Natural killer cell (primary cell): ENCODE results near the gene CHRNG. TPM values are rescaled to one million over a fixed set of nuclear protein-coding genes. Genes with fewer than 3 reads are reported as not detected.

ENCODE experiments used
- ATAC-seq, 3 donors: fragments of 150-1000 bp in 2 of 3; fragments of 200-7000 bp in 1 of 3; cut with Tn5 transposase; 1 replicate in 1 of 3; 2 replicates in 2 of 3; pipeline ENCODE4 v1.10.0; 2021; ENCODE audit warnings: mild to moderate bottlenecking in 2 of 3, moderate library complexity in 2 of 3
- DNase-seq, 2 donors: peaks; one replicate each; pipeline versions ENCODE4 v3.0.0 to v3.0.0-alpha.2; 2013 to 2021; ENCODE audit warnings: mixed read lengths in 1 of 2
- H3K27ac ChIP-seq: one replicate; pipeline ENCODE4 v1.5.1; 2013; ENCODE audit warnings: mild to moderate bottlenecking, low read length
- H3K27me3 ChIP-seq: one replicate; pipeline ENCODE4 v1.6.1; 2013; ENCODE audit warnings: low read length; ENCODE audit not compliant: control insufficient read depth, insufficient read depth
- H3K36me3 ChIP-seq: one replicate; pipeline ENCODE4 v1.6.1; 2013; ENCODE audit warnings: low read length; ENCODE audit not compliant: control insufficient read depth, insufficient read depth
- H3K4me1 ChIP-seq: one replicate; pipeline ENCODE4 v1.6.1; 2013; ENCODE audit warnings: low read length; ENCODE audit not compliant: control insufficient read depth, insufficient read depth
- H3K4me3 ChIP-seq: one replicate; pipeline ENCODE4 v1.5.1; 2013; ENCODE audit warnings: low read length
- H3K9me3 ChIP-seq: one replicate; pipeline ENCODE4 v1.6.1; 2013; ENCODE audit warnings: low read length; ENCODE audit not compliant: control insufficient read depth, insufficient read depth
- H3K27ac Mint-ChIP-seq, 2 donors: one replicate each; pipeline ENCODE4 v1.8.0; 2022; ENCODE audit warnings: mild to moderate bottlenecking in 2 of 2, mixed read lengths in 2 of 2, moderate library complexity in 1 of 2
- H3K27me3 Mint-ChIP-seq, 2 donors: one replicate each; pipeline ENCODE4 v1.8.0; 2022; ENCODE audit warnings: low read depth in 2 of 2, mixed read lengths in 2 of 2
- H3K36me3 Mint-ChIP-seq: one replicate; pipeline ENCODE4 v1.8.0; 2022; ENCODE audit warnings: mixed read lengths
- H3K4me1 Mint-ChIP-seq, 2 donors: one replicate each; pipeline ENCODE4 v1.8.0; 2022; ENCODE audit warnings: mixed read lengths in 2 of 2
- H3K4me3 Mint-ChIP-seq: one replicate; pipeline ENCODE4 v1.8.0; 2022; ENCODE audit warnings: mild to moderate bottlenecking, moderate library complexity, mixed read lengths
- H3K9me3 Mint-ChIP-seq, 2 donors: one replicate each; pipeline ENCODE4 v1.8.0; 2022; ENCODE audit warnings: mixed read lengths in 2 of 2
- WGBS: methylation state at CpG from one replicate; pipeline ENCODE4 v1.1.7; 2013; ENCODE audit warnings: missing lambda C conversion rate; ENCODE audit not compliant: insufficient coverage; 5-methylcytosine and 5-hydroxymethylcytosine counted together
- intact Hi-C: fragments of 100-400 bp; cut with micrococcal nuclease; formaldehyde crosslinking; loops from one replicate; pipeline ENCODE4 v1.14.2; 2022
- total RNA-seq, 4 donors: library from RNA; stranded (reverse); fragments of 120-200 nt in 1 of 4; gene quantifications; one replicate each; pipeline versions ENCODE4 v1.2.3 to v1.2.4, GENCODE V29; 2013 to 2022
- TF ChIP-seq, protein P1 (sequence below): fragments of 200-600 bp; IDR thresholded peaks from one replicate; pipeline ENCODE4 v1.8.0; 2022; ENCODE audit warnings: antibody characterized with exemption

Gene CHRNG
- total RNA-seq, 3 donors from 2014 or later (not counting 1 experiment from before 2014, with no cell fraction given): not detected

DNA sequence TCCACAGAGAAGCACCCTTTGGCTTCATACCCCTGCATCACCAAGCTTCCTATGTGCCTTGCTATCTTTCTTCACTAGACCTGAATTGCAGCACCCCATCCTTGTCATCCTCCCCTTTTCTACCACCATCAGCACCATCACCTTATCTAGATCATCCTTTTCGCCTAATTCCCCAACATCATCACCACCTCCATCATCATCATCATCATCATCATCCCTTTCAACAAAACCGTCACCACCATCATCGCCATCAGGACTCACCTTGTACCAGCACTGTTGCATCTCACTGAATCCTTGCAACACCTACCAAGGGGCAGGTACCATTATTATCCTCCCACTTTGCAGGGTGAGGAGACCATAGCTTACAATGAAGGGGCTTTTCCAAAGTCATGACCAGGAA is 41.0 kb upstream of the CHRNG start:
- no peak for DNase-seq
- WGBS: 92% methylated on average over 3 of the region's 3 CpGs

DNA sequence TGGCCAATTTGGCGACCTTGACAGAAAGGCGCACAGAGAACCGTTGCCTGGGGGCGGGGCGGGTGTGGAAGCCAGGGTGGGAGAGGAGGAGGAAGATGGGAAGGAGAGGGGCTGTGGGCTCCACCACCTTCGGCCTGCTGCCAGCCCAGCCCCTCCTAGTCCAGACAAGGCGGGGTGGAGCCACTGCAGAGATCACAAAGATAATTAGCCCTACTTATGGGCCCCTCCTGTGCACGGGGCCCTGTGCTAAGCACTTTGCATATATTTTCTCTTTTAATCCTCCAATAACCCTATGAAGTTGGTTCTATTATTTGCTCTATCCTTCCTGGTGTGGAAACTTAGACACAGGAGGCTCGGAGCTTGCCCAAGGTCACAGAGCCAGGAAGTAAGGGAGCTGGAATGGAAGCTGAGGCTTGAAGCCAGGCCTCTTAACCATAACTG is 38.1 kb upstream of the CHRNG start:
- peaks cover 3% of the 10 kb centered on the region for H3K4me1 ChIP-seq
- 87% methylated on average over 9 of the region's 9 CpGs for WGBS
- DNase-seq (no peak), ATAC-seq (no peak)
- H3K9me3 ChIP-seq: no peaks in the 10 kb centered on the region
- H3K4me1 Mint-ChIP-seq: peaks cover 0 to 8% of the 10 kb centered on the region in 2 donors
- H3K27me3 ChIP-seq: peaks cover 17% of the 10 kb centered on the region
- intact Hi-C loops: no loop called here
- H3K9me3 Mint-ChIP-seq: no peaks in the 10 kb centered on the region
- TF ChIP-seq, protein P1, sequence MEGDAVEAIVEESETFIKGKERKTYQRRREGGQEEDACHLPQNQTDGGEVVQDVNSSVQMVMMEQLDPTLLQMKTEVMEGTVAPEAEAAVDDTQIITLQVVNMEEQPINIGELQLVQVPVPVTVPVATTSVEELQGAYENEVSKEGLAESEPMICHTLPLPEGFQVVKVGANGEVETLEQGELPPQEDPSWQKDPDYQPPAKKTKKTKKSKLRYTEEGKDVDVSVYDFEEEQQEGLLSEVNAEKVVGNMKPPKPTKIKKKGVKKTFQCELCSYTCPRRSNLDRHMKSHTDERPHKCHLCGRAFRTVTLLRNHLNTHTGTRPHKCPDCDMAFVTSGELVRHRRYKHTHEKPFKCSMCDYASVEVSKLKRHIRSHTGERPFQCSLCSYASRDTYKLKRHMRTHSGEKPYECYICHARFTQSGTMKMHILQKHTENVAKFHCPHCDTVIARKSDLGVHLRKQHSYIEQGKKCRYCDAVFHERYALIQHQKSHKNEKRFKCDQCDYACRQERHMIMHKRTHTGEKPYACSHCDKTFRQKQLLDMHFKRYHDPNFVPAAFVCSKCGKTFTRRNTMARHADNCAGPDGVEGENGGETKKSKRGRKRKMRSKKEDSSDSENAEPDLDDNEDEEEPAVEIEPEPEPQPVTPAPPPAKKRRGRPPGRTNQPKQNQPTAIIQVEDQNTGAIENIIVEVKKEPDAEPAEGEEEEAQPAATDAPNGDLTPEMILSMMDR: no peak
- peaks cover 14 to 35% of the 10 kb centered on the region in 2 donors for H3K27me3 Mint-ChIP-seq
- H3K36me3 ChIP-seq: no peaks in the 10 kb centered on the region
- no peaks in the 10 kb centered on the region for H3K36me3 Mint-ChIP-seq
- H3K27ac Mint-ChIP-seq: no peak overlapping the region
- no peak overlapping the region for H3K27ac ChIP-seq
- no peak overlapping the region for H3K4me3 Mint-ChIP-seq
- H3K4me3 ChIP-seq: no peak overlapping the region

More for the DNA sequence above, 41.0 kb upstream of the CHRNG start:
- Mint-ChIP-seq H3K27ac (no peak overlapping the region), H3K27me3 (peaks cover 0 to 16% of the 10 kb centered on the region in 2 donors), H3K36me3 (no peaks in the 10 kb centered on the region), H3K4me3 (no peak overlapping the region), H3K4me1 (peaks cover 0 to 5% of the 10 kb centered on the region in 2 donors), H3K9me3 (no peaks in the 10 kb centered on the region)
- Histone ChIP-seq H3K4me1 (peaks cover 3% of the 10 kb centered on the region), H3K36me3 (no peaks in the 10 kb centered on the region), H3K9me3 (no peaks in the 10 kb centered on the region), H3K27me3 (peaks cover 5% of the 10 kb centered on the region), H3K27ac (no peak overlapping the region), H3K4me3 (no peak overlapping the region)
- TF ChIP-seq, protein P1: no peak
- intact Hi-C loops: no loop called here
- no peak for ATAC-seq

GRCh38 chr2:232501794-232502390 is 37.6 kb upstream of the CHRNG start:
- 56% methylated on average over 9 of the region's 10 CpGs for WGBS
- DNase-seq: no peak
- intact Hi-C loops: no loop called here

More at GRCh38 chr2:232501794-232502390, 37.6 kb upstream of the CHRNG start:
- no peaks in the 10 kb centered on the region for H3K36me3 Mint-ChIP-seq
- no peak overlapping the region for H3K27ac Mint-ChIP-seq
- TF ChIP-seq, protein P1: no peak
- peaks cover 14 to 36% of the 10 kb centered on the region in 2 donors for H3K27me3 Mint-ChIP-seq
- ATAC-seq: no peak
- peaks cover 0 to 8% of the 10 kb centered on the region in 2 donors for H3K4me1 Mint-ChIP-seq
- no peak overlapping the region for H3K4me3 ChIP-seq
- H3K27me3 ChIP-seq: peaks cover 17% of the 10 kb centered on the region
- H3K4me1 ChIP-seq: peaks cover 3% of the 10 kb centered on the region
- no peaks in the 10 kb centered on the region for H3K9me3 ChIP-seq
- H3K4me3 Mint-ChIP-seq: no peak overlapping the region
- H3K27ac ChIP-seq: no peak overlapping the region
- H3K9me3 Mint-ChIP-seq: no peaks in the 10 kb centered on the region
- H3K36me3 ChIP-seq: no peaks in the 10 kb centered on the region
